Measurements from ENCODE around the gene PPP1R11. TPM values are rescaled to one million over a fixed set of nuclear protein-coding genes. Genes with fewer than 3 reads are reported as not detected.

PPP1R11 gene
- total and polyA plus RNA-seq, 8 donors, result 1.2 to 141 (median 61.9) TPM

Small RNA genes within 50 kb of the gene (small RNA-seq; reads per million reads assigned to genes)
- gene RF02218, result 0 reads per million in 4 donors
- gene RF02219, result 0 reads per million in 4 donors
- 0 reads per million in 4 donors for gene RF02220

Other genes with a start within 250 kb of the PPP1R11 start
- not detected for gene HLA-G, start 239.4 kb upstream of the PPP1R11 start, total RNA-seq
- gene HLA-G, start 239.4 kb upstream of the PPP1R11 start, polyA plus RNA-seq, result 1 to 10 TPM in 1 of 3 donors, under 1 TPM in 1, not detected in 1; 0.10 to 3.6 TPM
- 100 to 1,000 TPM; 290 to 910 (median 313) TPM for gene HLA-A, start 124.7 kb upstream of the PPP1R11 start, total RNA-seq
- gene HLA-A, start 124.7 kb upstream of the PPP1R11 start, polyA plus RNA-seq, result 100 to 1,000 TPM; 142 to 628 (median 276) TPM
- gene POLR1H, start 5.9 kb upstream of the PPP1R11 start, total RNA-seq, result 10 to 100 TPM in 3 of 5 donors, 1 to 10 TPM in 2; 4.1 to 44.2 (median 21.7) TPM
- 10 to 100 TPM; 36.0 to 65.1 (median 52.3) TPM for gene POLR1H, start 5.9 kb upstream of the PPP1R11 start, polyA plus RNA-seq
- gene RNF39, start 8.6 kb downstream of the PPP1R11 start, total RNA-seq, result 10 to 100 TPM in 1 of 5 donors, 1 to 10 TPM in 1, under 1 TPM in 1, not detected in 2; 0.18 to 13.5 (median 7.1) TPM
- 1 to 10 TPM; 2.4 to 3.4 (median 3.2) TPM for gene RNF39, start 8.6 kb downstream of the PPP1R11 start, polyA plus RNA-seq
- gene TRIM31, start 45.9 kb downstream of the PPP1R11 start, total RNA-seq, result 10 to 100 TPM in 2 of 5 donors, 1 to 10 TPM in 1, not detected in 2; 4.6 to 12.3 (median 11.0) TPM
- gene TRIM31, start 45.9 kb downstream of the PPP1R11 start, polyA plus RNA-seq, result 10 to 100 TPM in 1 of 3 donors, 1 to 10 TPM in 2; 1.2 to 52.2 (median 4.3) TPM
- gene TRIM40, start 68.9 kb downstream of the PPP1R11 start, total RNA-seq, result not detected
- not detected for gene TRIM40, start 68.9 kb downstream of the PPP1R11 start, polyA plus RNA-seq
- gene TRIM10, start 94.0 kb downstream of the PPP1R11 start, total RNA-seq, result 1 to 10 TPM in 1 of 5 donors, under 1 TPM in 2, not detected in 2; 0.37 to 2.3 (median 0.58) TPM
- not detected for gene TRIM10, start 94.0 kb downstream of the PPP1R11 start, polyA plus RNA-seq
- gene TRIM15, start 96.3 kb downstream of the PPP1R11 start, total RNA-seq, result 10 to 100 TPM in 1 of 5 donors, not detected in 4; 24.6 TPM
- gene TRIM15, start 96.3 kb downstream of the PPP1R11 start, polyA plus RNA-seq, result under 1 TPM in 1 of 3 donors, not detected in 2; 0.13 TPM
- 10 to 100 TPM; 28.3 to 53.9 (median 38.8) TPM for gene TRIM26, start 146.2 kb downstream of the PPP1R11 start, total RNA-seq
- gene TRIM26, start 146.2 kb downstream of the PPP1R11 start, polyA plus RNA-seq, result 10 to 100 TPM; 25.1 to 30.5 (median 30.2) TPM

All from stomach (tissue), 8 donors.